ENCODE measurements around the gene EYA4. TPM values are rescaled to one million over a fixed set of nuclear protein-coding genes. Genes with fewer than 3 reads are reported as not detected.

The EYA4 gene
- polyA plus RNA-seq, 1 of the 3 experiments (the other 2 are of a cell fraction): 0.08 TPM

- ChIA-PET POLR2A (no interaction called here), CTCF (interaction anchor here (1.8 kb wide), 1 partner anchor 18 kb away, joined by 8 read pairs; no protein-coding TSS in a partner anchor)
- H3K9me3 ChIP-seq: no peaks in the 10 kb centered on the region
- DNase-seq: no peak
- H3F3A ChIP-seq (replicated peaks; ENCODE audit: insufficient read depth): no peaks in the 10 kb centered on the region
- H3K9me2 ChIP-seq: no peaks in the 10 kb centered on the region
- no peak overlapping the region for H3K4me3 ChIP-seq (ENCODE audit: low read depth in 2 of 2, low read length in 1 of 2)
- no peaks in the 10 kb centered on the region for H3K79me2 ChIP-seq (ENCODE audit: insufficient read depth)
- no peaks in the 10 kb centered on the region for H3K27me3 ChIP-seq (ENCODE audit: insufficient read depth)
- no peaks in the 10 kb centered on the region for H3K36me3 ChIP-seq (replicated peaks in 1 of 2; ENCODE audit: control insufficient read depth in 1 of 2, insufficient read depth in 2 of 2, low read length in 1 of 2)
- H3K27ac ChIP-seq (ENCODE audit: low read depth in 2 of 2, low read length in 1 of 2): no peak overlapping the region
- WGBS (ENCODE audit: low lambda C conversion rate): 54% methylated on average over 4 of the region's 4 CpGs
- TF ChIP-seq TAF1 (IDR thresholded peaks at IDR 0.05; ENCODE audit: borderline replicate concordance, low read depth, low read length) (no peak), FOXJ3 (CRISPR knock-in tag; IDR thresholded peaks at IDR 0.05) (no peak), CTCF (IDR thresholded peaks at IDR 0.05) (no peak), REST (IDR thresholded peaks at IDR 0.05; ENCODE audit: low read depth, low read length) (no peak), JUND (IDR thresholded peaks at IDR 0.05) (no peak)
- H4K20me1 ChIP-seq (ENCODE audit: insufficient read depth): no peaks in the 10 kb centered on the region
- no peak overlapping the region for H3K4me2 ChIP-seq
- H3K4me1 ChIP-seq (ENCODE audit: control insufficient read depth in 1 of 2, insufficient read depth in 2 of 2, low read depth in 1 of 2, low read length in 1 of 2): no peaks in the 10 kb centered on the region
- no peak overlapping the region for H2AFZ ChIP-seq (ENCODE audit: low read depth)
- no peak overlapping the region for H3K9ac ChIP-seq
Observed at GRCh38 chr6:133202610-133203343, 38.4 kb upstream of the EYA4 start.

- no peaks in the 10 kb centered on the region for H3K9me2 ChIP-seq
- H3F3A ChIP-seq (replicated peaks; ENCODE audit: insufficient read depth): no peaks in the 10 kb centered on the region
- H2AFZ ChIP-seq (ENCODE audit: low read depth): no peak overlapping the region
- no peak for DNase-seq
- H3K4me1 ChIP-seq (ENCODE audit: control insufficient read depth in 1 of 2, insufficient read depth in 2 of 2, low read depth in 1 of 2, low read length in 1 of 2): no peaks in the 10 kb centered on the region
- TF ChIP-seq ELF1 (IDR thresholded peaks at IDR 0.05) (no peak), FOSL2 (IDR thresholded peaks at IDR 0.05; ENCODE audit: borderline replicate concordance, low read depth) (no peak), POLR2AphosphoS5 (IDR thresholded peaks at IDR 0.05; ENCODE audit: low read depth, low read length) (no peak), TCF12 (IDR thresholded peaks at IDR 0.05) (no peak), RAD21 (IDR thresholded peaks at IDR 0.05; ENCODE audit: low read length) (no peak), MXI1 (IDR thresholded peaks at IDR 0.05; ENCODE audit: low read depth, low read length) (no peak), EZH2phosphoT487 (IDR thresholded peaks at IDR 0.05; ENCODE audit: borderline replicate concordance, low read depth) (no peak), SIN3A (IDR thresholded peaks at IDR 0.05; ENCODE audit: borderline replicate concordance, low read depth, low read length) (no peak), RFX5 (IDR thresholded peaks at IDR 0.05; ENCODE audit: low read length) (no peak), FOXJ3 (CRISPR knock-in tag; IDR thresholded peaks at IDR 0.05) (no peak), NFIC (IDR thresholded peaks at IDR 0.05; ENCODE audit: borderline replicate concordance) (no peak), NRF1 (IDR thresholded peaks at IDR 0.05; ENCODE audit: low read depth, low read length) (no peak)
- TF ChIP-seq, protein P1, sequence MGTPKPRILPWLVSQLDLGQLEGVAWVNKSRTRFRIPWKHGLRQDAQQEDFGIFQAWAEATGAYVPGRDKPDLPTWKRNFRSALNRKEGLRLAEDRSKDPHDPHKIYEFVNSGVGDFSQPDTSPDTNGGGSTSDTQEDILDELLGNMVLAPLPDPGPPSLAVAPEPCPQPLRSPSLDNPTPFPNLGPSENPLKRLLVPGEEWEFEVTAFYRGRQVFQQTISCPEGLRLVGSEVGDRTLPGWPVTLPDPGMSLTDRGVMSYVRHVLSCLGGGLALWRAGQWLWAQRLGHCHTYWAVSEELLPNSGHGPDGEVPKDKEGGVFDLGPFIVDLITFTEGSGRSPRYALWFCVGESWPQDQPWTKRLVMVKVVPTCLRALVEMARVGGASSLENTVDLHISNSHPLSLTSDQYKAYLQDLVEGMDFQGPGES (IDR thresholded peaks at IDR 0.05; ENCODE audit: low read depth, low read length): no peak
- ChIA-PET CTCF (interaction anchor here (1.8 kb wide), 1 partner anchor 18 kb away, joined by 8 read pairs; no protein-coding TSS in a partner anchor), POLR2A (no interaction called here)
- H3K27ac ChIP-seq (ENCODE audit: low read depth in 2 of 2, low read length in 1 of 2): no peak overlapping the region
- H3K27me3 ChIP-seq (ENCODE audit: insufficient read depth): no peaks in the 10 kb centered on the region
- H3K4me2 ChIP-seq: no peak overlapping the region
- 53% methylated on average over 5 of the region's 5 CpGs for WGBS (ENCODE audit: low lambda C conversion rate)
- H3K4me3 ChIP-seq (ENCODE audit: low read depth in 2 of 2, low read length in 1 of 2): no peak overlapping the region
- no peak overlapping the region for H3K9ac ChIP-seq
- H3K36me3 ChIP-seq (replicated peaks in 1 of 2; ENCODE audit: control insufficient read depth in 1 of 2, insufficient read depth in 2 of 2, low read length in 1 of 2): no peaks in the 10 kb centered on the region
- H3K9me3 ChIP-seq: no peaks in the 10 kb centered on the region
- H4K20me1 ChIP-seq (ENCODE audit: insufficient read depth): no peaks in the 10 kb centered on the region
- H3K79me2 ChIP-seq (ENCODE audit: insufficient read depth): no peaks in the 10 kb centered on the region
Observed at GRCh38 chr6:133203344-133203697, 37.8 kb upstream of the EYA4 start.
